ENCODE data around the gene TMEM185A.
"Not testable (repeated sequence)": the region's sequence is repeated elsewhere in the genome, so short reads cannot be mapped to it uniquely, and the experiment has no call there.

TMEM185A gene

DNA sequence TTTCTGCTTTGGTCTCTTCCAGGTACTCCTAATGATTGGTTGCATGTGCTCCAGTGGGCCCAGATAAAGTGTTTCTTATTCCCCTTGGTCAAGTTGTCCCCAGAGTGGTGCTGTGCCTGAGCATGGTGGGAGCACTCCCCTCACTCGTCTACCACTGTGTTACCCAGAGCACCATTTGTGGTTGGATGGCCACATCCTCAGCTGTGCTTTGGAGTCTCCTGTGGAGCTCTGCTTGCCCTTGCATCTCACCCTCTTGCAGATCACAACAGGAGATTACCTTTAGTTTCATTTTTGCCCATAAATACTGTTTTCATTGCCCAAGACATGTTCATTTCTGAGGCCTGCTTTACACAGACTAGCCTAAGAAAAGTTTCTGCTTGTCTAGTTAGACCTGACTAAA lies 81.1 kb downstream of the TMEM185A start:
- not testable (repeated sequence) for DNase-seq

GRCh38 chrX:149549701-149550100 lies 81.9 kb downstream of the TMEM185A start, which contains the start of gene HSFX3:
Gene HSFX3, minus strand, starts transcription at chrX:149549924. Its CDS starts 72 bp downstream, at chrX:149549852.
- not testable (repeated sequence) for DNase-seq

GRCh38 chrX:149547782-149548181 lies 83.8 kb downstream of the TMEM185A start:
- DNase-seq = not testable (repeated sequence)

- not testable (repeated sequence) for DNase-seq
Observed at GRCh38 chrX:149546962-149547361, 84.6 kb downstream of the TMEM185A start.

Measured in stimulated activated CD4-positive, alpha-beta T cell treated with anti-CD3 and anti-CD28 coated beads, Interleukin-15, amount 100 ng/mL, for 24 hours (primary cell).